ENCODE measurements around the gene SPEF1. TPM values are rescaled to one million over a fixed set of nuclear protein-coding genes. Genes with fewer than 3 reads are reported as not detected.

Gene SPEF1
- total RNA-seq, 1 donor from 2014 or later, result 0.22 TPM

- Mint-ChIP-seq H3K27ac (ENCODE audit: unreplicated experiment) (no peak overlapping the region), H3K4me3 (ENCODE audit: unreplicated experiment) (no peak overlapping the region), H3K36me3 (ENCODE audit: unreplicated experiment) (no peaks in the 10 kb centered on the region), H3K27me3 (ENCODE audit: unreplicated experiment) (peaks cover 18% of the 10 kb centered on the region), H3K4me1 (ENCODE audit: low read depth, unreplicated experiment) (peaks cover 6% of the 10 kb centered on the region), H3K9me3 (ENCODE audit: unreplicated experiment) (peaks cover 5% of the 10 kb centered on the region)
- no peak for TF ChIP-seq CTCF (IDR thresholded peaks at IDR 0.05; ENCODE audit: partially characterized antibody, unreplicated experiment)
- DNase-seq, result no peak
Measured at GRCh38 chr20:3778976-3779375, 2.3 kb downstream of the SPEF1 start.

DNA sequence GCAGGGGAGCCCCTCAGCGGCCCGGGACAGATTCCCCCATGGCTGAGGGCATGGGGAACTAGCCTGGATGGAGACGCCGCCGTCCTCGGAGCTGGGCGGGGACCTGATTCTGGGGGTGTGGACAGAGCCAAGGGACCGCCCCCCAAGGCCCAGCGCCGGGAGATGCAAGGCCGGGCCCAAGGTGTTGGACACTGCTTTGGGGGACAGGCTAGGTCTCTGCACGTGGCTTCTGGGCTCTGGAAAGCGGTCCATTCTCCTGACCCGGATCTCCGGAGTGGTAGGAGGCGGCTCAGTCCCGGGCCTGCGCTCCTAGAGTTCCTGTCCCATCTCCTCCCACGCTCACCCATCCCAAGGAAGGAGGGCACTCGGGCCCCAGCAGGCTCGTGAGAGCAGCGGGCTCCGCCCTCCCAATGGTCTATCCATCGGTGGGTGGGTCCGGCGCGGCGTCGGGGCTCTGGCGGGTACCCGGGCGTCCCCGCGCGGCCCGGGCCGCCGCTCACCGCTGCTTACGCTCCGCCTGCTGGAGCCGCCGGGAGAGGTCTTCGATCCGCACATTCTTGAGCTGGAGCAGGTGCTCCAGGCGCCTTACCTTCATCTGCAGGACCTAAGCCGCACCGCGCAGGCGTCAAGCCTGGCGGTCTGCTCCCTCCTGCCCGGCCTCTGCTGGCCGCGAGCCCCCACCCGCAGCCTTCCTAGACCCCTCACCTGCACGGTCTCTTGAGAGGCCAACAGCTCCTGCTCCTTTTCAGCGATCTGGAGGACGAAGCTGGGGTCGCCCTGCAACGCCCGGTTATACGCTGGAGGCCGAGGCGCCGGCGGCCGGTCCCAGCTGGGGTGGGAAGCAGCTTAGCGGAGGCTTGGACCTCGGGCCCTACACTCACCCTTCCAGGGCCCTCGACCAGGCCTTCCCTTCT, 3.3 kb downstream of the SPEF1 start:
- H3K27me3 Mint-ChIP-seq (ENCODE audit: unreplicated experiment), result peaks cover 18% of the 10 kb centered on the region
- H3K4me3 Mint-ChIP-seq (ENCODE audit: unreplicated experiment), result peak overlapping the region; percentile 73
- no peak for TF ChIP-seq CTCF (IDR thresholded peaks at IDR 0.05; ENCODE audit: partially characterized antibody, unreplicated experiment)

GRCh38 chr20:3777381-3777715, 3.9 kb downstream of the SPEF1 start:
- TF ChIP-seq CTCF (IDR thresholded peaks at IDR 0.05; ENCODE audit: partially characterized antibody, unreplicated experiment), result no peak
- no peak for DNase-seq
- H3K9me3 Mint-ChIP-seq (ENCODE audit: unreplicated experiment), result peaks cover 5% of the 10 kb centered on the region
- H3K4me1 Mint-ChIP-seq (ENCODE audit: low read depth, unreplicated experiment), result peaks cover 6% of the 10 kb centered on the region
- H3K27me3 Mint-ChIP-seq (ENCODE audit: unreplicated experiment), result peaks cover 18% of the 10 kb centered on the region
- peak overlapping the region; percentile 57 for H3K4me3 Mint-ChIP-seq (ENCODE audit: unreplicated experiment)
- H3K27ac Mint-ChIP-seq (ENCODE audit: unreplicated experiment), result no peak overlapping the region
- no peaks in the 10 kb centered on the region for H3K36me3 Mint-ChIP-seq (ENCODE audit: unreplicated experiment)

More for the DNA sequence above, 3.3 kb downstream of the SPEF1 start:
- H3K4me1 Mint-ChIP-seq (ENCODE audit: low read depth, unreplicated experiment), result peaks cover 6% of the 10 kb centered on the region
- peak; percentile 51 for DNase-seq
- peaks cover 5% of the 10 kb centered on the region for H3K9me3 Mint-ChIP-seq (ENCODE audit: unreplicated experiment)
- no peaks in the 10 kb centered on the region for H3K36me3 Mint-ChIP-seq (ENCODE audit: unreplicated experiment)
- no peak overlapping the region for H3K27ac Mint-ChIP-seq (ENCODE audit: unreplicated experiment)

- H3K36me3 Mint-ChIP-seq (ENCODE audit: unreplicated experiment), result no peaks in the 10 kb centered on the region
- peaks cover 2% of the 10 kb centered on the region for H3K4me1 Mint-ChIP-seq (ENCODE audit: low read depth, unreplicated experiment)
- DNase-seq, result no peak
- peaks cover 2% of the 10 kb centered on the region for H3K9me3 Mint-ChIP-seq (ENCODE audit: unreplicated experiment)
- no peak overlapping the region for H3K27ac Mint-ChIP-seq (ENCODE audit: unreplicated experiment)
- H3K27me3 Mint-ChIP-seq (ENCODE audit: unreplicated experiment), result peaks cover 16% of the 10 kb centered on the region
- H3K4me3 Mint-ChIP-seq (ENCODE audit: unreplicated experiment), result no peak overlapping the region
- no peak for TF ChIP-seq CTCF (IDR thresholded peaks at IDR 0.05; ENCODE audit: partially characterized antibody, unreplicated experiment)
Measured at GRCh38 chr20:3775457-3776108, 5.7 kb downstream of the SPEF1 start.
